ENCODE measurements around the gene METTL8. TPM values are rescaled to one million over a fixed set of nuclear protein-coding genes. Genes with fewer than 3 reads are reported as not detected.

The METTL8 gene
- total RNA-seq, 1 experiment from 2014 or later: 19.5 TPM

GRCh38 chr2:171404261-171404660 is 29.5 kb downstream of the METTL8 start:
- DNase-seq (ENCODE audit: low read depth in 1 of 2, low spot score in 2 of 2): peak; percentile 51 to 53
- Histone ChIP-seq H3K27me3 (replicated peaks) (no peaks in the 10 kb centered on the region), H3K4me1 (replicated peaks) (peaks cover 19% of the 10 kb centered on the region), H3K27ac (peak overlapping the region; percentile 69), H3K4me3 (no peak overlapping the region), H3K36me3 (no peaks in the 10 kb centered on the region), H3K9me3 (replicated peaks) (no peaks in the 10 kb centered on the region; the same call in 1 of the 2 replicates)

- H3K27ac ChIP-seq: peak overlapping the region; percentile 62
- H3K9me3 ChIP-seq (replicated peaks): no peaks in the 10 kb centered on the region; the same call in 1 of the 2 replicates
- peak in 1 of 2 experiments; percentile 14 for DNase-seq (ENCODE audit: low read depth in 1 of 2, low spot score in 2 of 2)
- peaks cover 19% of the 10 kb centered on the region for H3K4me1 ChIP-seq (replicated peaks)
- no peaks in the 10 kb centered on the region for H3K27me3 ChIP-seq (replicated peaks)
- no peak overlapping the region for H3K4me3 ChIP-seq
- H3K36me3 ChIP-seq: no peaks in the 10 kb centered on the region
Measured at GRCh38 chr2:171402906-171403580, 30.7 kb downstream of the METTL8 start.

GRCh38 chr2:171401947-171402346 is 31.8 kb downstream of the METTL8 start:
- Histone ChIP-seq H3K36me3 (no peaks in the 10 kb centered on the region), H3K4me3 (no peak overlapping the region), H3K9me3 (replicated peaks) (no peaks in the 10 kb centered on the region; the same call in 1 of the 2 replicates), H3K27ac (no peak overlapping the region), H3K4me1 (replicated peaks) (peaks cover 19% of the 10 kb centered on the region), H3K27me3 (replicated peaks) (no peaks in the 10 kb centered on the region)
- DNase-seq (ENCODE audit: low read depth in 1 of 2, low spot score in 2 of 2): no peak

GRCh38 chr2:171400395-171400794 is 33.4 kb downstream of the METTL8 start:
- Histone ChIP-seq H3K27me3 (replicated peaks) (no peaks in the 10 kb centered on the region), H3K9me3 (replicated peaks) (no peaks in the 10 kb centered on the region; the same call in 1 of the 2 replicates), H3K4me1 (replicated peaks) (peaks cover 19% of the 10 kb centered on the region), H3K27ac (no peak overlapping the region), H3K4me3 (no peak overlapping the region), H3K36me3 (no peaks in the 10 kb centered on the region)
- DNase-seq (ENCODE audit: low read depth in 1 of 2, low spot score in 2 of 2): no peak

GRCh38 chr2:171399292-171399691 is 34.5 kb downstream of the METTL8 start:
- Histone ChIP-seq H3K9me3 (replicated peaks) (no peaks in the 10 kb centered on the region; the same call in 1 of the 2 replicates), H3K36me3 (no peaks in the 10 kb centered on the region), H3K4me3 (no peak overlapping the region), H3K27ac (no peak overlapping the region), H3K4me1 (replicated peaks) (peaks cover 11% of the 10 kb centered on the region), H3K27me3 (replicated peaks) (no peaks in the 10 kb centered on the region)
- DNase-seq (ENCODE audit: low read depth in 1 of 2, low spot score in 2 of 2): no peak

- Histone ChIP-seq H3K4me3 (no peak overlapping the region), H3K36me3 (no peaks in the 10 kb centered on the region), H3K4me1 (replicated peaks) (peaks cover 26% of the 10 kb centered on the region), H3K27me3 (replicated peaks) (no peaks in the 10 kb centered on the region), H3K27ac (no peak overlapping the region), H3K9me3 (replicated peaks) (no peaks in the 10 kb centered on the region)
- no peak for DNase-seq (ENCODE audit: low read depth in 1 of 2, low spot score in 2 of 2)
Measured at GRCh38 chr2:171394164-171394740, 39.5 kb downstream of the METTL8 start.

- no peak overlapping the region for H3K4me3 ChIP-seq
- no peaks in the 10 kb centered on the region for H3K27me3 ChIP-seq (replicated peaks)
- DNase-seq (ENCODE audit: low read depth in 1 of 2, low spot score in 2 of 2): no peak
- H3K36me3 ChIP-seq: no peaks in the 10 kb centered on the region
- H3K9me3 ChIP-seq (replicated peaks): no peaks in the 10 kb centered on the region
- H3K27ac ChIP-seq: no peak overlapping the region
- peaks cover 26% of the 10 kb centered on the region for H3K4me1 ChIP-seq (replicated peaks)
Measured at GRCh38 chr2:171393487-171393886, 40.3 kb downstream of the METTL8 start.

GRCh38 chr2:171391532-171391931 is 42.3 kb downstream of the METTL8 start:
- Histone ChIP-seq H3K4me3 (no peak overlapping the region), H3K27ac (peak overlapping the region; percentile 89), H3K9me3 (replicated peaks) (no peaks in the 10 kb centered on the region), H3K27me3 (replicated peaks) (no peaks in the 10 kb centered on the region), H3K36me3 (no peaks in the 10 kb centered on the region), H3K4me1 (replicated peaks) (peaks cover 26% of the 10 kb centered on the region)
- no peak for DNase-seq (ENCODE audit: low read depth in 1 of 2, low spot score in 2 of 2)

GRCh38 chr2:171390941-171391516 is 42.8 kb downstream of the METTL8 start:
- Histone ChIP-seq H3K36me3 (no peaks in the 10 kb centered on the region), H3K27me3 (replicated peaks) (no peaks in the 10 kb centered on the region), H3K4me3 (no peak overlapping the region), H3K4me1 (replicated peaks) (peaks cover 26% of the 10 kb centered on the region), H3K9me3 (replicated peaks) (no peaks in the 10 kb centered on the region), H3K27ac (peak overlapping the region; percentile 89)
- DNase-seq (ENCODE audit: low read depth in 1 of 2, low spot score in 2 of 2): peak; percentile 87 to 91

GRCh38 chr2:171389780-171390179 is 44.0 kb downstream of the METTL8 start:
- no peaks in the 10 kb centered on the region for H3K27me3 ChIP-seq (replicated peaks)
- no peaks in the 10 kb centered on the region for H3K36me3 ChIP-seq
- H3K4me3 ChIP-seq: no peak overlapping the region
- peak in 1 of 2 experiments; percentile 8 for DNase-seq (ENCODE audit: low read depth in 1 of 2, low spot score in 2 of 2)
- H3K27ac ChIP-seq: peak overlapping the region; percentile 89
- H3K9me3 ChIP-seq (replicated peaks): no peaks in the 10 kb centered on the region
- peaks cover 26% of the 10 kb centered on the region for H3K4me1 ChIP-seq (replicated peaks)

- H3K4me3 ChIP-seq: no peak overlapping the region
- no peaks in the 10 kb centered on the region for H3K27me3 ChIP-seq (replicated peaks)
- H3K27ac ChIP-seq: peak overlapping the region; percentile 89; the same call in 1 of the 2 replicates
- H3K4me1 ChIP-seq (replicated peaks): peaks cover 26% of the 10 kb centered on the region
- H3K36me3 ChIP-seq: no peaks in the 10 kb centered on the region
- H3K9me3 ChIP-seq (replicated peaks): no peaks in the 10 kb centered on the region
- no peak for DNase-seq (ENCODE audit: low read depth in 1 of 2, low spot score in 2 of 2)
Measured at GRCh38 chr2:171389325-171389724, 44.5 kb downstream of the METTL8 start.

- no peak for DNase-seq (ENCODE audit: low read depth in 1 of 2, low spot score in 2 of 2)
- H3K4me3 ChIP-seq: no peak overlapping the region
- H3K27me3 ChIP-seq (replicated peaks): no peaks in the 10 kb centered on the region
- H3K9me3 ChIP-seq (replicated peaks): no peaks in the 10 kb centered on the region
- no peaks in the 10 kb centered on the region for H3K36me3 ChIP-seq
- peaks cover 24% of the 10 kb centered on the region for H3K4me1 ChIP-seq (replicated peaks)
- no peak overlapping the region for H3K27ac ChIP-seq
Measured at GRCh38 chr2:171387052-171387451, 46.7 kb downstream of the METTL8 start.

- Histone ChIP-seq H3K4me1 (replicated peaks) (peaks cover 20% of the 10 kb centered on the region), H3K27me3 (replicated peaks) (no peaks in the 10 kb centered on the region), H3K4me3 (no peak overlapping the region)
Measured at GRCh38 chr2:171386627-171387026, 47.2 kb downstream of the METTL8 start.

GRCh38 chr2:171383134-171383533 is 50.7 kb downstream of the METTL8 start:
- Histone ChIP-seq H3K36me3 (no peaks in the 10 kb centered on the region), H3K4me3 (no peak overlapping the region), H3K27ac (no peak overlapping the region), H3K27me3 (replicated peaks) (no peaks in the 10 kb centered on the region), H3K9me3 (replicated peaks) (peaks cover 1% of the 10 kb centered on the region; the same call in 1 of the 2 replicates), H3K4me1 (replicated peaks) (no peaks in the 10 kb centered on the region)
- DNase-seq (ENCODE audit: low read depth in 1 of 2, low spot score in 2 of 2): no peak

More at GRCh38 chr2:171386627-171387026, 47.2 kb downstream of the METTL8 start:
- no peaks in the 10 kb centered on the region for H3K36me3 ChIP-seq
- no peak overlapping the region for H3K27ac ChIP-seq
- H3K9me3 ChIP-seq (replicated peaks): no peaks in the 10 kb centered on the region
- no peak for DNase-seq (ENCODE audit: low read depth in 1 of 2, low spot score in 2 of 2)

All from SJSA1 (cell line).